ENCODE results near the gene FLII. TPM values are rescaled to one million over a fixed set of nuclear protein-coding genes. Genes with fewer than 3 reads are reported as not detected.

The FLII gene
- polyA plus RNA-seq, 1 of the 3 experiments (the other 2 are of a cell fraction) = 244 TPM

GRCh38 chr17:18228176-18228682, 30.3 kb downstream of the FLII start:
- Histone ChIP-seq H3K9ac (no peak overlapping the region), H3K36me3 (replicated peaks in 1 of 2; ENCODE audit: control insufficient read depth in 1 of 2, insufficient read depth in 2 of 2, low read length in 1 of 2) (no peaks in the 10 kb centered on the region), H3K9me2 (no peaks in the 10 kb centered on the region), H3F3A (replicated peaks; ENCODE audit: insufficient read depth) (no peaks in the 10 kb centered on the region), H3K4me1 (ENCODE audit: control insufficient read depth in 1 of 2, insufficient read depth in 2 of 2, low read depth in 1 of 2, low read length in 1 of 2) (peaks cover 0 to 20% of the 10 kb centered on the region in 2 experiments; a peak in 1 of 4 replicates), H2AFZ (ENCODE audit: low read depth) (no peak overlapping the region), H3K4me3 (ENCODE audit: low read depth in 2 of 2, low read length in 1 of 2) (no peak overlapping the region), H4K20me1 (ENCODE audit: insufficient read depth) (0 out of 2 replicates have a peak, but pooled peaks cover 17% of the 10 kb centered on the region), H3K9me3 (no peaks in the 10 kb centered on the region), H3K79me2 (ENCODE audit: insufficient read depth) (peaks cover 56% of the 10 kb centered on the region), H3K27me3 (ENCODE audit: insufficient read depth) (no peaks in the 10 kb centered on the region), H3K4me2 (no peak overlapping the region), H3K27ac (ENCODE audit: low read depth in 2 of 2, low read length in 1 of 2) (no peak overlapping the region)
- no peak for TF ChIP-seq RFX5 (IDR thresholded peaks at IDR 0.05; ENCODE audit: low read length)
- TF ChIP-seq ZBTB33 (IDR thresholded peaks at IDR 0.05; ENCODE audit: borderline replicate concordance, low read depth) = no peak
- ChIA-PET CTCF (interaction anchor here (1.0 to 1.1 kb wide), 2 partner anchors 15 to 86 kb away, joined by 3 read pairs; no protein-coding TSS in a partner anchor), POLR2A (no interaction called here)
- no peak for DNase-seq
- 98% methylated on average over 10 of the region's 10 CpGs for WGBS (ENCODE audit: low lambda C conversion rate)

- 0 out of 2 replicates have a peak overlapping the region, but pooled peaks have one; percentile 99 for H3K4me2 ChIP-seq
These were observed 30.9 kb downstream of the FLII start for GRCh38 chr17:18227635-18228034.

More at GRCh38 chr17:18227635-18228034, 30.9 kb downstream of the FLII start:
- no peak overlapping the region for H3K4me3 ChIP-seq (ENCODE audit: low read depth in 2 of 2, low read length in 1 of 2)
- H3K27me3 ChIP-seq (ENCODE audit: insufficient read depth) = no peaks in the 10 kb centered on the region
- no peak overlapping the region for H3K27ac ChIP-seq (ENCODE audit: low read depth in 2 of 2, low read length in 1 of 2)
- ChIA-PET POLR2A (no interaction called here), CTCF (interaction anchor here (0.9 to 3.3 kb wide), 5 partner anchors 11 to 87 kb away, joined by 3 to 13 read pairs (median 3); no protein-coding TSS in a partner anchor)
- peaks cover 0 to 20% of the 10 kb centered on the region in 2 experiments; a peak in 1 of 4 replicates for H3K4me1 ChIP-seq (ENCODE audit: control insufficient read depth in 1 of 2, insufficient read depth in 2 of 2, low read depth in 1 of 2, low read length in 1 of 2)
- peaks cover 54% of the 10 kb centered on the region for H3K79me2 ChIP-seq (ENCODE audit: insufficient read depth)
- no peak for DNase-seq
- TF ChIP-seq IRF3 (IDR thresholded peaks at IDR 0.05; ENCODE audit: low read depth, low read length) (no peak), REST (IDR thresholded peaks at IDR 0.05; ENCODE audit: low read depth, low read length) (no peak), FOXM1 (IDR thresholded peaks at IDR 0.05; ENCODE audit: low read depth) (no peak), JUND (IDR thresholded peaks at IDR 0.05) (no peak), PBX3 (IDR thresholded peaks at IDR 0.05) (no peak), RXRA (IDR thresholded peaks at IDR 0.05; ENCODE audit: borderline replicate concordance, low read depth) (no peak), EZH2phosphoT487 (IDR thresholded peaks at IDR 0.05; ENCODE audit: borderline replicate concordance, low read depth) (no peak), SIN3A (IDR thresholded peaks at IDR 0.05; ENCODE audit: borderline replicate concordance, low read depth, low read length) (no peak), GABPA (IDR thresholded peaks at IDR 0.05; ENCODE audit: low read depth) (no peak), ZBTB33 (IDR thresholded peaks at IDR 0.05; ENCODE audit: borderline replicate concordance, low read depth) (no peak), MXI1 (IDR thresholded peaks at IDR 0.05; ENCODE audit: low read depth, low read length) (no peak), RCOR1 (IDR thresholded peaks at IDR 0.05; ENCODE audit: low read length) (no peak), CHD2 (IDR thresholded peaks at IDR 0.05; ENCODE audit: low read length, partially characterized antibody) (no peak), TCF12 (IDR thresholded peaks at IDR 0.05) (no peak)
- 99% methylated on average over 5 of the region's 5 CpGs for WGBS (ENCODE audit: low lambda C conversion rate)
- no peak overlapping the region for H3K9ac ChIP-seq
- H3K9me3 ChIP-seq = no peaks in the 10 kb centered on the region
- H3F3A ChIP-seq (replicated peaks; ENCODE audit: insufficient read depth) = no peaks in the 10 kb centered on the region
- no peaks in the 10 kb centered on the region for H3K36me3 ChIP-seq (replicated peaks in 1 of 2; ENCODE audit: control insufficient read depth in 1 of 2, insufficient read depth in 2 of 2, low read length in 1 of 2)
- H2AFZ ChIP-seq (ENCODE audit: low read depth) = no peak overlapping the region
- no peaks in the 10 kb centered on the region for H3K9me2 ChIP-seq
- H4K20me1 ChIP-seq (ENCODE audit: insufficient read depth) = 0 out of 2 replicates have a peak, but pooled peaks cover 17% of the 10 kb centered on the region

All from SK-N-SH (cell line).